ENCODE measurements around the gene MSI2.

Gene MSI2

DNA sequence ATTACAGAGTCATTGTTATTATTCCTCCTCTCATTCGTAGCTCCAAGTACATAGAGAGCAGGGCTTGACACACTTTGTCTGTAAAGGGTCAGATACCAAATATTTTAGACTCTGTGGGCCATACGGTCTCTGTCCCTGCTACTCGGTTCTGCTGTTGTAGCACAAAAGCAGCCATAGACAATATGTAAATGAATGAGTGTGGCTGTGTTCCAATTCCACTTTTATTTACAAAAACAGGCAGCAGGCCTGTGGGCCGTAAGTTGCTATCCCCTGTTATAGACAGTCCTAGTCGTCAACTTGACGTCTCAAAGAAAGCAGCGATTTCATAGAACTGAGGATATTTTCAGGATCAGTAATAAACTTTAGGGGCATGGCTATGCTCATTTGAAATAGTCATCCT, 161.6 kb downstream of the MSI2 start:
- DNase-seq (ENCODE audit: low spot score) = no peak

DNA sequence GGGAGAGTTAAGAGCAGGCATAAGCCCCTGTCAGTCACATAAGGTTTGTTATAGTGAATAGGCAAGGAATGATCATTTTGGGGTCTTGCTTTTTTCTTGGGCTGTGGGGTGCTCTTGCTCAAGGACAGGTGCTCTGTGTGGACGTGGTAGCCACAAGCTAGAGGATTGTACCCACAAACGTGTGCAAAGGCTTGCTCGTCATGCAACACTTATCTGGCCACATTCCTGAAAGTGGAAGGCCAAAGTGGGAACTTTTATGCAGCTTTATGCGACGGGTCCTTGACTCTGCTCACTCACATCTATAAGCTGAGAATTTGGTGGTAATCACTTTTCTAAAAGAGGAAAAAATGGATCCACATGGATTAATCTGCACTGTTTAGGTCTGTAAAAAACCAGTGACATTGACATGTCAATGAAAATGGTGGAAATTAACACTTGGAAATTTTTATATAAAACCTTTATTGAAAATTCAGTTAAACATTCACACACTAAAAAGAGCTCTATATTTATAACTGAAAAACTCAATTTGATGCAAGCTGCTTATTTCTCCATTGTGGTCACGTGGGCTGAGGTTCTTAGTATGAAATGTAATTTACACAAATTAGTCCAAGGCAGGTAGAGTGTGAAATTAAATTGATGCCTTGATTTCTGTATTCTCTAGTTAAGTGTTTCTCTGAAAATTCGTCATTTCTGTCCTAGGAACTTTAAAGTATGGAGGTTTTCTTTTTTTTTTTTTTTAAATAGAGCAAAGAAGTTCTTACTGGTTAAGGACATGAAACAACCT, 162.3 kb downstream of the MSI2 start:
- DNase-seq (ENCODE audit: low spot score) = no peak

DNA sequence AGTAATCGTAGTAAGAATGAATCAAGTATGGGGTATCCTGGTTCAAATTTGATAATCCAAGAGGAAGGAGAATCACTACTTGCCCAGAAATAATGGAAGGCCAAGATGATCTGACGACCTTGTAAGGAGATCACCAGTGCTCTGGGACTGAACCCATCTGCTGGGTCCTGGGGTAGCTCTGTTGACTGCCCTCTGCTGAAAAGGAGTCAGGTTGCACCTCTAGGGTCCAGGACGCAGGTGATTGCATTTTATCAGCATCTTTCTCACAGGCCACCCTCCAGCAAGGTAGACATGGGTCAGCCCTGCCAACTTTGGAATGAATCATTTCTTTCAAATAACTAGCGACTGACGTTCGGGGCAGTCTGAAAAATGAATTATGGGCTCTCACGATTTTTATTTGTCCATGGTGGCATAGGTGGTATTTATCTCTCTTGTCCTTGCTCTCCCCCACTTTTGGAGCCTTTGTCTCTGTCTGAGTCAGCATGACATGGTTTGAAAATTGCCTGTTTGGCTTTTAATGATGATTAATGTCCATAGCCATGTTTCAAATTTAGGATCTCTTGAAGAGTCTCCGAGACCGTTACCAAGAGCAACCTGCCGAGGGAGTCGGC, 163.7 kb downstream of the MSI2 start:
- DNase-seq (ENCODE audit: low spot score) = no peak

DNA sequence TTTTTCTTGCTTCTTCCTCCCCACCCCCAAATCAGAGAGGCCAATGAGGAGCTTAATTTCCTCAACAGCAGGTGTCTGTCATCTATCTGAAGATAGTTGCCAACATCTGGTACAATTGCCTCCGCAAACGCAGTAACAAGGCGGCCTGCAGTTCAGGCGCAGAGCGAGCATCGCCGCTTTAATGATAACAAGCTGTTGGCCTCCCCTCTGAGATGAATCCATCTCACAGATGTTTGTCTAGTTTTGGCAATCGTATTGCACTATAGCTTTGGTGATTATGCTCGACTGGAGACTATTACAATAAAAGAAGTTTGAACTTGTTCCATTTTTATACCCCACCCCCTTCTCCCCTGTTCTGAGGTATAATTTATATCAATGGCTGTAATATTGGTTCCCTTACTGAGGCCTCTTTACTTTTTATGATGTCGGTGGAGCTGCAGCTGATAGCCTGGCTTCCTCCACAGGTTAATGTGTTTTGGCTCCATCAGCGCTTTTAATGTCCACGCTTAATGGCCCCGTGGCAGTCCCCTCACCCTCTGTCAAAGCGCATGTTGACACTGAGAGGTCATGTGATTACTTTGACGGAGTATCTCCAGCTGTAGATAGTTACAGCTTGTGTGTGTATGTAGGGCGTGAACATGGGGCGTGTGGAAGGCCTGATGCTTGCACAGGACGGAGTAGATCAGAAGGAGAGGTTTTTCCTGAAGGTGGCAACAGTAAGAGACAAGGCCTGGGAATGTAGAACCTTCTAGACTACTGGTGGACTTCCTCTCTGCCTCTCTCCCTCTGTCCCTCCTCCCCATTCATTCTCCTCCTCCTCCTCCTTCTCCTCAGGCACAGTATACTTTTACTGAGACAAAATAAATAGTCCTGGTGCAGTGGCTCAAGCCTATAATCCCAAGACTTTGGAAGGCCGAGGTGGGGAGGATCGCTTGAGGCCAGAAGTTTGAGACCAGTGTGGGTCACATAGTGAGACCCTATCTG, 164.7 kb downstream of the MSI2 start:
- no peak for DNase-seq (ENCODE audit: low spot score)

DNA sequence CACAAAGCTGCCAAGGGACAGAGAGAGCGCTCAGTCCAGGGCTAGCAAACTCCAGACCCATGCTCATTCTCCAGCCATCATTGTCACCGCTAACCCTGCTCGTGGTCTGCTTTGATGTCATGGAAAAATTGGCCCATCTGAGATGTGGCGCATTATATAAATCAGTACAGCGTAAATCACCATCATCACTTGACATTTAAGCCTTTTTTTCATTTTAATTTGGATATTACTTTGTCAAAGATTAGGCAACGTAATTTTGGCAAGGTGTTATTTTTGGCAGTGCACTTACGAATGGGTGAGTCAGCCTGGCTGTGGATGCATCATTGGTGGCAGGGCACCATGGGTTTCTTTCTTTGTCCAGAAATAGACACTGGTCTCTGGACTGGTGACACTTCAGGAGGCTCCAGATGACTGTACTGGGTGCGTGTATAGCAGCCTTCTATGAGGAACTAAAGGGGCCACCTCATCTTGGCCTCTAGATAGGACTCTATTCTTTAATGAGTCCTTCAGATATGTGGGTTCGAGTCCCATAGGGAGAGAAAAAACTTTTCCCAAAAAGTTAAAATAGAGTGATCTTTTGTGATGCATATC, 166.3 kb downstream of the MSI2 start:
- DNase-seq (ENCODE audit: low spot score) = peak; percentile 48

DNA sequence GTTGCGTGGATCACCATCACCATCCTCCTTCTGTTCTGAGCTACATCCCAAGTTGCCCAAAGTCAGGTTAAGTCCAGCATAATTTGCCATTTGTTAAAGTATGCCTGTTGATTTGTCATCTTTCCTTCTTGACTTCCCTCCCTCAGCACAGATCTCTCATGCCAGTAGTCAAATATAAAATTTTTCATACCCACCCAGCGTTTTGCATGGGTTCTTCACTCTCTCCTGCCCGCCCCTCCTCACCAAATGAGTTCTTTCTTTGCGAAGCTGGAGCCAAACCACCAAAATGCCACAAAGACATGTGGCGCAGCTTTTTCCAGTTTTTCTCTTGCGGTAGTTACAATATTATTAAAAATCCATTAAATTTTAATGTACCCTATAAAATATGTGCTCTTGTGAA, 167.2 kb downstream of the MSI2 start:
- no peak for DNase-seq (ENCODE audit: low spot score)

DNA sequence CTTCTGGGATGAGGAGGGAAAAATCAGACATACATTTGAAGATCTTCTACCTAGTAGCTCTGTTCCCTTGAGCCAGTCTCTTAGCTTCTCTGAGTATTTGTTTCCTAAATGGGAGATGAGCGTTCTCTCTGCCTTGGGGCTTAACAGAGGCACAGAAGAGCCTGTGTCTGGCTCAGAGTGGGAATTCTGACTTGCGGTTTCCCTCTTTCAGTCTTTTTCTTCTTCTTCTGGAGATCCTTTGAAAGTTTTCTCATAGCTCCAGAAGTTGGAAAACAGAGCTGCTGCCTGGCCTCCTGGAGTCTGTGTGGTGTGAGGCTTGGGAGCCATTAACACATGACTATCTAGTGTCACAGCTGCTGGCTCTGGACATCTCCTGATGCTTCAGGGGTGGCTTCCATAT, 167.9 kb downstream of the MSI2 start:
- DNase-seq (ENCODE audit: low spot score) = no peak

DNA sequence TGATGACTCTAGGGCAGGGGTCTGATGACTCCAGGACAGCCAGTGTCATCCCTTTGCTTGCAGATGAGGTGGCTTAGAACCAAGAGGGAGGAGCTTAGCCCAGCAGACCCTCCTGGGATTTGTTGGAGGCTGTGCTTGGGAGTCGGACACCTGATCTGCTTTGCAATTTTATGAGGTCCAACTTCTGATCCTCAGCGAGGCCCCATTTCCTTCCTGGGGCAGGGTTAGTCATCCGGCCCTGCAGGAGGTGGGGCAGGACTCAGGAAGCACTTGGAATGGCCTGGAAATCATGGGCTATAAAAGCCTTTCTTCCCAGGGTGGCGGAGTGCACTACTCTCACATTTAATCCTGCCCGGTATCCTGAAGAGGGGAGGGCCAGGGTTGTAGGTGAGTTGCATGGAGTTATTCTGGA, 168.5 kb downstream of the MSI2 start:
- DNase-seq (ENCODE audit: low spot score) = no peak

DNA sequence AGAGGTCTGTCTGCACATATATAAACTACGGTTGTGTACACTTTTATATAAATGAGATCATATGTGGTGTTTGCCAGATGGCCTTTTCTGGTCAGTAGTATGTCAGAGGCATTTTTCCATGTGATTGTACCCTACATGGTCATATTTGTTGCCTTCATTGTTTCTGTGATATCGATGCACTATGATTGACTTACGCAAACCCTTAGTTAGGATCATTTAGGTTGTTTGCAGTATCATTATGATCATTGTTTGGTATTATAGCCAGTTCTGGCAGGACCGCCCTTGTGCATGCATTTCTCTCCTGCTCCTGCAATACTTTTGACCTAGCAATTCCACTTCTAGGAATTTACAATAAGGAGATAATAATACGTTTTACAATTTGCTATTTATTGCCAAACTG, 169.1 kb downstream of the MSI2 start:
- no peak for DNase-seq (ENCODE audit: low spot score)

DNA sequence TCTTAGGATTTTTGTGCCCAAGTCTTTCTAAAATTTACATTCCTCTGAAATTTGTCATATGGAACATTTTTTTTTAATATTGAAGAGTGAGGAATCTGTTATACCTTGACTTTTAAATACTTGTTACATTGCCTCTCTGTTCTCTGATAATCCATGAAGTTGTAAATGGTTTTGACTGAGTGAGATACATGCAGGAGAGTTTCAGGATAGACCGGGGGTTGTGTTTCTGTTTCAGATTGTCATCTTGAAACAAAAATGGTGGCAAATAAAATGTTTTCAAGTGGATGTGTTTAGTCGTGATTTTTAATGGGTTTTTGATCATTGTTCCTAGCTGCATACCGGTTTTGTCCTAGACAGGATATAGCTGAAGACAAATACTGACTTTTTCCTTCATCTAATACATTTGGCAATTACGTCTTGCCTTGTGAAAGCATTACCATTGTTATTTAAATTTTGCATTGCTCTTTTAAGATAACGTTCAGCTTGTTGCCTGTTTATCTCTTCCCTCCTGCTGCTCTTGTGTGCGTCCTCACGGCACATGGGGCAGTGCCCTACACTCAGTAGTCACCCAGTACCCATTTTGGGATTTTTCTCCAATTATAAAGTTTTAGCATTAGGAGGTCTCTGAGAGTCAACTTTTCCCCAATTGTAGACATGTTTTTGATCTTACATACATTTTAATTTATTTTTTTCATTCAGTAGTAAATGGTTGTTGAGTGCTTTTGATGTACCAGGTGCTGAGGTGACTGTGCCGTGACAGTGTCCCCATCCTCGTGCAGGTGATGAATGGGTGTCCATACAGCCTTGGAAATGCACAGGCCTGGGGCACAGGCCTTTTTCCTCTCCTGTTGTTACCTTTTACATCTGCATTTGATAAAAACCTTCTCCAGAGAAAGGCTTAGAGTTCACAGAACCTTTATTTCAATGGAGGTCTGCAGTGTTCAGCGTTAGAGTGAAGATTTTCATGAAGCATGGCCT, 169.9 kb downstream of the MSI2 start:
- DNase-seq (ENCODE audit: low spot score) = no peak

DNA sequence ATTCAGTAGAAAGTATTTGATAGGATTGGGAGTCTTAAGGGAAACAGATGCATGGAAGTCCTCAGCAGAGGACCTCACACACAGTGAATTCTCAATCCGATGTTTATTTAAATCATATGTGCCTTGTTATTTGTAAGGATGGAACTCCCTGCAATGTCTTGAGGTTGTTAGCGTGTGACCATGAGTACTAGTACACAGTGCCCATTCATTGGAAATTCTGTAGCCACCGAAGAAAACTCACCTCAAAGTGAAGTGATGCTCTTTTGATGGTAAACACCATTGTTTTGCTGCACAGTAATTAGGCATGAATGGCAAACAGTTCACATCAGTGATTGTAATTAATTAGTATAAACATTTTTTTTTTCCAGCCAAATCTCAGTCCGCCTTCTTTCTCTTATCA, 173.6 kb downstream of the MSI2 start:
- no peak for DNase-seq (ENCODE audit: low spot score)

DNA sequence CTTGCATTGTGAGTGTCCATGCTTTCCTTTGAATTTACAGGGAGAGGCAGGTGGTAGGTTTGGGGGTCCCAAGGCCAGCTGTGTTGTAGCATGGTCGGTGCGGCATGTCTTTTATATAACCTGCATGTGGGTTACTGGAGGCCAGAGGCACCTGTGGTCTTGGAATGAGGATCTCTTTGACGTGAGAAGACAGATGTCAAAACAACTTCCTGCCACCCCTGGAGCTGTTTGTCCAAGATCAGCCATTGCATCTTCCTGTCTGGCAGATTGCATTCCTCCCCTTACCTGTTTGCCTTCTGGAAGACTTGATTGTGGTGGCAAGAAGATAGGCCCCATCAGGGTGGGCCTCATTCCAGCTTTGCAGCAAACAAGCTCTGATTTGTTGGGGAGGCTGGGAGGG, 175.1 kb downstream of the MSI2 start:
- DNase-seq (ENCODE audit: low spot score) = no peak

DNA sequence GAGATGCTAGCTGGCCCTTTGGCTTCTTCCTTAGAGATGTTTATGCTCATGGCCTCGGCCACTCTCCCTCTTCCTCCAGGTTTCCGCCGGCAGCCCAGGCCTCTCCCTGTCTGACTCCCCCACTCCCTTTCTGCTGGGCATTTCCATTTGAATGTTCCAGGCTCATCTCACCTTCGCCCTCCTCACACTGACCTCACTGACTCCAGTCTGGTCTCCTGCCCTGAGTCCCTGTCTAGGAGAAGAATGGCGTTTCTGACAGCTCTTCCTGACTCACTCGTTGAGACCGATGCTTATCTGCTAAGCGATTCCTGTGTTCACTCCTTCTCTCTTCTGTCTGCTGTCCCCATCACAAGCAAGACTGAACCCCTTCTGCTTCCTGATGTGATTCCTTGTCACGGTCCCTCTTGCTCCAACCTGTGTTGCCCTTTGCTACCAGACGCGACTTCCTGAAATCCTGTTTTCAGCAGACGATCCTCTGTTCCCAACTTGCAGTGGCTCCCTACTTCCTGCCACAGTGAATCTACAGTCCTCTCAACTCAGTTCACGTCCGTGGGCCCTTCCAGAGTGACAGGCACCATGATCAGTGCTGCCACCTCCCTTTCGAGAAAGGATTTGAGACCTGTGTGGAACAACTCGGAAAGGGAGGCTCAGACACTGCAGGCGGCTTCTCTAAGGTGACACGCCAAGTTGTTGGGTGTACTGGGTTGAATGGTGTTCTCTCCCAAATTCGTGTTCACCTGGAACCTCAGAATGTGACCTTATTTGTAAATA, 176.4 kb downstream of the MSI2 start:
- no peak for DNase-seq (ENCODE audit: low spot score)

DNA sequence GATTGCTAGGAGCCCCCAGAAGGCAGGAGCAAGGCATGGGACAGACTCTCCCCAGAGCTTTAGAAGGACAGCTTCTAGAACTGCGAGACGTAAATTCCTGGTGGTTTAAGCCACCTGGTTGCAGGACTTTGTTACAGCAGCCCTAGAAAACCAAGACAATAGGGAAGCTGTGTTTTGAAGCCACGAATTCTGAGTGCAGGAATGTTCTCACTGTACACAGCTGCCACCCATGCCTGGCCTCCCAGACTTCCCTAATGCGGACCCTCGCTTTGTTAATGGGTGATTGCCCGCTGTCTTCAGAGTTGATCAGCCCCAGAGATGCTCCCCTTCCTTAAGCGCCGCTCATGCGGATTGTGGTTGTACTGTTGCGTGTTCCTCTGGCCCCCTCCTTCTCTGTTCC, 177.1 kb downstream of the MSI2 start:
- no peak for DNase-seq (ENCODE audit: low spot score)

DNA sequence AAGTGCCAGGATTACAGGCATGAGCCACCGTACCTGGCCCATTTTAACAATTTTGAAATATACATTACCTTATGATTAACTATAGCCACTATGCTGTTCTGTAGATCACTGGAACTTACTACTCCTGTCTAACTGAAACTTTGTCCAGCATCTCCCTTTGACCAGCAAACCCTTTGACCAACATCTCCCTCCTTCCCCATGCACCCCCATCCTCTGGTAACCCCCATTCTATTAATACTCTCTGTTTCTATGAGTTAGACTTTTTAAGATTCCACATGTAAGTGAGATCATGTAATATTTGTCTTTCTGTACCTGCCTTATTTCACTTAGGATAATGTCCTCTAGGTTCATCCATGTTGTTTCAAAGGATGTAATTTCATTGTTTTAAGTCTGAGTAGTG, 178.0 kb downstream of the MSI2 start:
- no peak for DNase-seq (ENCODE audit: low spot score)

DNA sequence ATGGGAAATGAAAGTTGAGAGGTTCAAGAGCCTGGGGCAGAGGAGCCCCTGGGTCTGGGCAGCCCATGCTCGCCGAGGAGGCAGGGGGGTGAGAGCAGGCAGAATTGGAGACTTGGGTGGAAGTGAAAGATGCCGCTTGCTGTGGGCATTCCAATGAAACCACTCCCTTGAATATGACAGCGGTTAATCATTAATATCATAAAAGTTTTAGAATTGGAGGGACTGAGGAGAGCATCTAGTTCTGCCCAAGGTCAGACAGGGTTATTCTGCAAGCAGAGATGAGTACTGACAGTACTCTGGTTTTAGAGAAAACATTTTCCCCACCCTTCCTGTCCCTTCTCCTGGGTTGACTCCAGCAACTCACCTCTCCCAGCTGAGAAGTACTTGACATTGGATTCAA, 180.2 kb downstream of the MSI2 start:
- DNase-seq (ENCODE audit: low spot score) = no peak

DNA sequence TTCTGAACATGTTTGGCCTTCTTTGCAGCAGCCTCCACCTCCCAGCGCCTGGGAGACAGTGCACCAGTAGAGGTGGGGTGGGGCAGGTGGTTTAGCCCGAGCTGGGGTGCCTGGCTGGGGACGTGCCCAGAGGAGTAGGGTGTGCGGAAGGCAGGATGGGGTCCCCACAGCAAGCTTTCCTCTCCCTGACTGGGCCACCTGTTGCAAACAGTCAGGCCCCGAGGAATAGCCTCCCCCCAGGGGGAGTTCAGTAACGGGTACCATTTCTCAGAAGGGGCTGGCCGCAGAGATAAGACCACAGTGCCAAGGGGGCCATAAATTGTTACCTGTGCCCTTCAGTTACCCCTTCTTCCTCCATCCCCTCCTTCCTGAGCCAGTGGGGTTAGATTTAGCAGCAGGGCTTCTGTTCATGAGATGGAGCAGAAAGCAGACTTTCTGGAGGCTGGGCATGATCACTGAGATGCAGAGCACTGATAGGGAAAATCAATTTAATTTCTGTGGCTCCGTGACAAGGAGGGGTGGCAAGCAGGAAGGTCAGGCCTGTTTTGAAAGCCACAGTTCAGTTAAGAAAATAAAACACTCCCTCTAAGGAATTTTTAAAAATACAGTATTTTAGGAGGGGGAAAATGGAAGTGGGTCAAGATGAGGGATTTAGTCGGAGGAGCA, 181.9 kb downstream of the MSI2 start:
- no peak for DNase-seq (ENCODE audit: low spot score)

DNA sequence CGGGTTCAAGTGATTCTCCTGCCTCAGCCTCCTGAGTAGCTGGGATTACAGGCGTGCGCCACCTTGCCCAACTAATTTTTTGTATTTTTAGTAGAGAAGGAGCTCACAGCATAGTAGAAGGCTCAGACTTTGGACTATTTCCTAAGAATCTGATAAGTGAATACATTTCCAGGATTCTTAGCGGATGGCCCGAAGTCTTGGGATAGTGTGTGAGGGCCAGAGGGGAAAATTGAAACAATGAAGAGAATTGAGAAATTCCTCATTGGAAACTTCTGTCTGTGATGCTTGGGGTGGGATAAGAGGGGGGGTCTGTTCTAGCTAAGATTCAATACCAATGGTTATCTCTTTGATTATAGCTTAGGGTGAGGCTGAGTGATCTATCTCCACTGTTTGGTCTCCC, 183.3 kb downstream of the MSI2 start:
- no peak for DNase-seq (ENCODE audit: low spot score)

DNA sequence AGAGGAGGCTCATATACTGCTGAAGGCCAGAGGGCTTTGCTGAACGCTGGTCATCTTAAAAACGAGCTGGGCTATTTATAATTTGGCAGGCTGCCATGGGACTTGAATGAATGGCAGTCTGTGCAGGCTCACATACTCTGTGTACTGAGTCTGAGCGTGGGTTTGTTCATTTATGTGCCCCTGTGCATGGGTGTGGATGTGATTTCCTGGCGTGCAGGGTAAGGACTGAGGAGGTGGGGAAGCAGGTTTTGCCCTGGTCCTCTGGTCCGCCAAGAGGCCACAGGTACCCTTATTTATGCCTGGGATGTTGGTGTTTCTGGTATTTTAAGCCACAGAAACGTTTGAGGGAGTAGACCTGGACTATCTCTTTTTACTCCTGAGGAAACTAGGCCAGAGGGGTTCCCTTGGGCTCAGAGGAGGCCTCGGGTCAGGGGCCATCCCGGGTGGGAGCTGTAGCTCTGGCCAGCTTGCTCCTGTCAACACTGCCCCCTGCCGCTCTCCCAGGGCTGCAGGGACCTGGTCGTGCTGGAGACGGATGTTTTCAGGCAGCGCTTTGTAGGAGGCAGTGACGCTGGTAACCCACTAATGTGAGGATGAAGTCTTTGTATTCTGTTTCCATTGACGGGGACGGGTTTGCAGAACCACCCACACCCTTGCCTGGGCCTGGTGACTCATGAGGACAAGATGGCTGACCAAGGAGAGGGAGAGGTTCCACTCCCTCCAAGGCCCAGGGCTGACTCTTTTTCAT, 184.4 kb downstream of the MSI2 start:
- peak; percentile 51 for DNase-seq (ENCODE audit: low spot score)
